Esophagus squamous epithelium (tissue), 4 donors: ENCODE measurements around the gene PRSS27. TPM values are rescaled to one million over a fixed set of nuclear protein-coding genes. Genes with fewer than 3 reads are reported as not detected.

Experiments used
- total RNA-seq, 4 donors: library from RNA; depleted of rRNA; stranded (reverse); fragments of >200 nt; gene quantifications; one replicate each; pipeline ENCODE4 v1.1.0, GENCODE V29; 2016

Gene PRSS27
- total RNA-seq, 4 donors from 2014 or later = 188 to 463 (median 228) TPM

Other genes with a start within 250 kb of the PRSS27 start
- under 1 TPM in 1 of 4 donors, not detected in 3; 0.38 TPM for gene NTN3, start 248.9 kb downstream of the PRSS27 start, total RNA-seq
- 1 to 10 TPM; 3.1 to 4.6 (median 3.7) TPM for gene TBC1D24, start 245.1 kb downstream of the PRSS27 start, total RNA-seq
- 100 to 1,000 TPM in 2 of 4 donors, 10 to 100 TPM in 2; 70.8 to 196 (median 125) TPM for gene ATP6V0C, start 206.3 kb downstream of the PRSS27 start, total RNA-seq
- gene AMDHD2, start 199.9 kb downstream of the PRSS27 start, total RNA-seq = 10 to 100 TPM; 11.6 to 23.9 (median 17.5) TPM
- gene CEMP1, start 188.8 kb downstream of the PRSS27 start, total RNA-seq = under 1 TPM in 1 of 4 donors, not detected in 3; 0.76 TPM
- gene PDPK1, start 182.2 kb downstream of the PRSS27 start, total RNA-seq = 10 to 100 TPM; 18.3 to 28.2 (median 23.3) TPM
- gene KCTD5, start 37.7 kb downstream of the PRSS27 start, total RNA-seq = 10 to 100 TPM; 24.8 to 51.9 (median 40.3) TPM
- gene SRRM2, start 32.4 kb upstream of the PRSS27 start, total RNA-seq = 100 to 1,000 TPM in 3 of 4 donors, 10 to 100 TPM in 1; 80.7 to 290 (median 233) TPM
- gene ELOB, start 57.1 kb upstream of the PRSS27 start, total RNA-seq = 100 to 1,000 TPM; 186 to 446 (median 288) TPM
- gene PRSS33, start 67.3 kb upstream of the PRSS27 start, total RNA-seq = not detected
- not detected for gene PRSS41, start 78.2 kb upstream of the PRSS27 start, total RNA-seq
- gene PRSS21, start 97.0 kb upstream of the PRSS27 start, total RNA-seq = 1 to 10 TPM in 1 of 4 donors, not detected in 3; 1.5 TPM
- 10 to 100 TPM in 1 of 4 donors, under 1 TPM in 2, not detected in 1; 0.34 to 38.5 (median 0.44) TPM for gene ZG16B, start 110.1 kb upstream of the PRSS27 start, total RNA-seq
- gene PRSS22, start 137.9 kb upstream of the PRSS27 start, total RNA-seq = 100 to 1,000 TPM in 2 of 4 donors, 10 to 100 TPM in 2; 36.6 to 149 (median 113) TPM
- 10 to 100 TPM; 18.9 to 47.9 (median 39.5) TPM for gene FLYWCH2, start 163.0 kb upstream of the PRSS27 start, total RNA-seq
- gene FLYWCH1, start 191.7 kb upstream of the PRSS27 start, total RNA-seq = 10 to 100 TPM; 25.4 to 52.1 (median 27.1) TPM
- gene KREMEN2, start 244.1 kb upstream of the PRSS27 start, total RNA-seq = 1 to 10 TPM in 2 of 4 donors, under 1 TPM in 1, not detected in 1; 0.19 to 3.9 (median 2.1) TPM
- 10 to 100 TPM in 1 of 4 donors, 1 to 10 TPM in 3; 2.9 to 18.8 (median 8.0) TPM for gene PAQR4, start 249.1 kb upstream of the PRSS27 start, total RNA-seq